ENCODE results near the gene NCOA5.

DNA sequence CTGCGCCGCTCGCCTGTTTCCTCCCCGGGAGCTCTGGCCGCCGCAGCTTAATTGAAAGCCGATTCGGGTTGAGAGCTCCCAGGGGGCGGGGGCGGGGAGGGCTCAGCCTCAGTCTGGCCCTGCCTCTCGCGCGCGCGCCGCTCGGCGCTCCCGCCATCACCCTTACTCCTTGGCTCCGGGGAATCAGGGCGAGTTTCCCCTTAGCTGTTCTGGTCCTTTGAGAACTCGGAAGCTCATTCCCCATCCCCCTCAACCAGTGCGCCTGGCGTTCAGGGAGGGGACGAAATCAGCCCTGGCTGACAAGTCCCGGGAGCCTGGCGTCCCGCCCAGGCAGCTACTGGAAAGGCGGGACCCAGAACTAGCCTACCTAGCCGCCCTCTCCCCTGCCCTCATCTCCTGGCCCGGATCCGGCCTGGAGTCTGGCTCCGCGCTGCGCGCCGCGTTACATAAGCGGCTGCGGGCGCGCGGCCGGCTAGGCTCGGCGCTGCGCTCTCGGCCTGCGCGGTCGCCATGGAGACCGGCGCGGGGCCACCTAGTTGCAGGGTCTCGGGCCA lies 58.0 kb downstream of the NCOA5 start:
- TF ChIP-seq, protein P1, sequence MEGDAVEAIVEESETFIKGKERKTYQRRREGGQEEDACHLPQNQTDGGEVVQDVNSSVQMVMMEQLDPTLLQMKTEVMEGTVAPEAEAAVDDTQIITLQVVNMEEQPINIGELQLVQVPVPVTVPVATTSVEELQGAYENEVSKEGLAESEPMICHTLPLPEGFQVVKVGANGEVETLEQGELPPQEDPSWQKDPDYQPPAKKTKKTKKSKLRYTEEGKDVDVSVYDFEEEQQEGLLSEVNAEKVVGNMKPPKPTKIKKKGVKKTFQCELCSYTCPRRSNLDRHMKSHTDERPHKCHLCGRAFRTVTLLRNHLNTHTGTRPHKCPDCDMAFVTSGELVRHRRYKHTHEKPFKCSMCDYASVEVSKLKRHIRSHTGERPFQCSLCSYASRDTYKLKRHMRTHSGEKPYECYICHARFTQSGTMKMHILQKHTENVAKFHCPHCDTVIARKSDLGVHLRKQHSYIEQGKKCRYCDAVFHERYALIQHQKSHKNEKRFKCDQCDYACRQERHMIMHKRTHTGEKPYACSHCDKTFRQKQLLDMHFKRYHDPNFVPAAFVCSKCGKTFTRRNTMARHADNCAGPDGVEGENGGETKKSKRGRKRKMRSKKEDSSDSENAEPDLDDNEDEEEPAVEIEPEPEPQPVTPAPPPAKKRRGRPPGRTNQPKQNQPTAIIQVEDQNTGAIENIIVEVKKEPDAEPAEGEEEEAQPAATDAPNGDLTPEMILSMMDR (optimal IDR thresholded peaks at IDR 0.05 in 1 of 3, IDR thresholded peaks at IDR 0.05 in 1 of 3, conservative IDR thresholded peaks at IDR 0.05 in 1 of 3; ENCODE audit: extremely low read depth in 1 of 3, insufficient read depth in 2 of 3, low read length in 3 of 3): no peak
- peak; percentile 89 for TF ChIP-seq EZH2 (IDR thresholded peaks at IDR 0.05; ENCODE audit: low read length)
